AG20443 (cell line): ENCODE results near the gene SOX6.

Experiments used
- DNase-seq: peaks from one replicate; pipeline ENCODE4 v3.0.0; 2012; ENCODE audit warnings: low spot score, mixed read lengths

Gene SOX6

GRCh38 chr11:16266021-16266420, 90.3 kb downstream of the SOX6 start:
- no peak for DNase-seq

DNA sequence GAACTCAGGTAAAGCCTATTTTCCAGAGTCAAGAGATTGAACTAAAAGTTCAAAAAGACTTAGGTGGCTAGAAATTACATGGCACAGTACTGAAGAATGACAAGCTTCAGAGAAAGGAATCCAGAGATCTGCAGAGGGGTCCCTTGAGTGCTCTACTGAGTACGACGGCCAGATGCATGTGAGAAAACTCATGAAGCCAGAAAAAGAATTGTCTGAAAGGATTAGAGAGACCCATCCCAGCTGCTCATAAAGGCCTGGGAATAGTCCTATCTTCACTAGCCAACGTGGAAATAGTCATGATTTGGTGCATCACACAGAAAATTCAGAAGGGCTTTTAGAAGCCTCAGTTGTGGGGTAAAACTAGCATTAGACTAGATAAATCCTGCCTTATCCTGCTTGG, 91.3 kb downstream of the SOX6 start:
- DNase-seq = no peak

- no peak for DNase-seq
Measured at GRCh38 chr11:16262645-16262955, 93.7 kb downstream of the SOX6 start.

- DNase-seq = no peak
Measured at GRCh38 chr11:16261836-16262644, 94.3 kb downstream of the SOX6 start.

GRCh38 chr11:16252373-16252772, 104.0 kb downstream of the SOX6 start:
- DNase-seq = peak; percentile 9

GRCh38 chr11:16248248-16248647, 108.1 kb downstream of the SOX6 start:
- DNase-seq = no peak

GRCh38 chr11:16242806-16243205, 113.5 kb downstream of the SOX6 start:
- no peak for DNase-seq

- DNase-seq = no peak
Measured at GRCh38 chr11:16240687-16241086, 115.7 kb downstream of the SOX6 start.

GRCh38 chr11:16239141-16240105, 116.9 kb downstream of the SOX6 start:
- no peak for DNase-seq

GRCh38 chr11:16226245-16226644, 130.1 kb downstream of the SOX6 start:
- no peak for DNase-seq

DNA sequence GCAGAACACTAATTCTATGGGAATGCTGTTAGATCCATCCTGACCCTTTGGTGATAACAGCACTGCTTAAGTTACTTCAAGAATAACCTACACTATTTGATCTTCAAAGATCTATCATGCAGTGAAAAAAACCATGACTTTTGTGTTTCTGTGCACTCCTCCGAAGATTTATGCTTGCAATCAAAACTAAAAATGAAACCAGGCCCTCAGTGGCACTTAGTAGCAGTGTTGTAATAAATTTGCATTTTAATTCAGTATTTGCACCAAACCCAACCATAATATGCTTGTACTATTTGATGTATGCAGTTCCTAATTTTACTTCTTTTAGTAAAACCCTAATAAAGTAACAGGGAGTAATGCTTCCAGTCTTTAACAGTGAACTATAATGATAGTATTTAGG, 130.7 kb downstream of the SOX6 start:
- no peak for DNase-seq

- DNase-seq = no peak
Measured at GRCh38 chr11:16223558-16223957, 132.8 kb downstream of the SOX6 start.

DNA sequence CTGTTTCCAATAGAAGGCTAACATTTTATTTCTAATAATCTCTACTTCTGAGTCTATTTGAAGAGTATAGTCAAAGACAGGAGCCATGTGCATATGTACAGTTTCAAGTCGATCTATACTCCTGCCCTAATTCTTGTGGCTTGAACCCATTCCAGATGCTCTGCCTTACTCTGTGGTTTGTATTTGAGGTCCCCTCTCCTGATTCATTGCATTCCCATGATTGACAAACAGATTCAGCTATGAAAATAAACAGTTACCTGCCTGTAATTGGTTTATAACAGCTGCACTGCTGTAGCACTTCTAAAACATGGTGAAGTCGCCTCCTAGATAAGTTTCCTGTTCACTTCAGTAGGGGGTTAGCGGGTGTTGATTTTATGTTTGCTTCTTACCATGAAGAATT, 138.7 kb downstream of the SOX6 start:
- no peak for DNase-seq

DNA sequence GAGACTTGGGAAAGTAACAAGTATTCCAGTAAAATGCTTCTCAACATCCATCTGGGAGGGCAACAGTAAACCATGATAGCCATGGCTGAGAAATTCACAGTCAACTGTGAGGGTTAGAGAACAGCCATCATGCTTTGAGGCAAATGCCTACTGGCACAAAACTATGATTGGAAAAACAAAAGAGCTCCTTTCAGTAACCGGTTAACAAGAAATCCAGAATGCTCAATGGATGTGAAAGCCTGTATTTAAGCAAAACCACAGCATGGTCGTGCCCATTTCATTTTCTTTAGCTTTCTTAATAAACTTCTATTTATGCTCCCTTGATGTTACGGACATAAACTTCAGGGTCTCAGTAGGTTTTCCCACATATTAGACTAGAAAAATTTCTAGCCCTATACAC, 139.5 kb downstream of the SOX6 start:
- DNase-seq = no peak

- DNase-seq = no peak
Measured at GRCh38 chr11:16215352-16215751, 141.0 kb downstream of the SOX6 start.

- no peak for DNase-seq
Measured at GRCh38 chr11:16211407-16211806, 144.9 kb downstream of the SOX6 start.

DNA sequence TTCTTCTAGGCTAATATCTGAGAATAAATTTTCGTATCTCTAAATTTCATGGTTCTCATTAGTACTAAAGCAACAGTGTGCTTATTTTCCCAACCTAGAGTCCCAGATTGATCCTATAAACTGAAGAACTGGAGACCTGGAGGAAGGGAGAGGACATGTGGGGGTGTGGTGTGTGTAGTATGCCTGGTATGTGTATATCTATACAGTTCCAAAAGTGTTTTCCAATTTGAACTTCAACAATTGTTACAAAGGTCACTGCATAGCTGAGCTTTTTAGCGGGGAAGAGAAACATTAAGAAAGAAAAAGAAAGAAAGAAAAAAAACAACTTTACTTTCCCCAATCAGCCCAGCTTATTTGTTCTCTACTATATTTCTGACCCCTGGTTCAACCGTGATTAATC, 152.1 kb downstream of the SOX6 start:
- DNase-seq = no peak

DNA sequence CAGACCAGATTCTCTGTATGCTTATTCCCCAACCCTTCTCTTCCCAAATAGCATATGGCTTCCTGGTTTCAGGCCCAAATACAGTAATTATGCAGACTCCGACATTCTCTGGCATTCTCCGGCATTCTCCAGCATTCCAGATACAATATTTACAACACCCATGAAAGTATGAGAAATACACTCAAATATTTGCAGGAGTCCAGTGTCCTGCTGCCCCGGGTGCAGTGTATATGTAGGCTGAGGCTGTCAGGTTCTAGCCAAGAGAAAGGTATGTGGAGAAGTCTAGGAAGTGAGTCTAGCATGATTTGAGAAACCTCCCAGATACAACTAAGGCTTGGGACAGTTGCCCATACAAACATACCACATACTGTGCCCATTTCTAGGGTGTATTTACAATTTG, 160.7 kb downstream of the SOX6 start:
- peak; percentile 19 for DNase-seq

DNA sequence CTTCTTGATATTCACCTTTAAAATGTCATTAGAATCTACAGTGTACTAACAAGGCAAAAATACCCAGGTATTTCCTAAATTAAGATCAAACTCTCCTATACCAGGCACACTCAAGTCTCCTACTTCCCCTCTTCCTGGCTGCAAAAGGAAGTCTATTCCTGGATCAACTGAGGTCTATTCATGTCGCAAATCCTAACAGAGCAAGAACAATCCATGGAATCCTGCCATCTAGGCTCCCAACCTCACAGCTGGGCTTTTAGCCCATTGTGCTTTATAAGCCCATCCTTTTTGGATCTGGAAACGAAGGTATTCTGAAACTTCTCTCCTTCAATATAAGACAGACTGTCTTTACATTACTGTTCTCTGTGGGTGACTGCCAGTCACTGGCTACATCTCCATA, 161.8 kb downstream of the SOX6 start:
- DNase-seq = no peak

GRCh38 chr11:16193897-16194381, 162.4 kb downstream of the SOX6 start:
- DNase-seq = no peak

DNA sequence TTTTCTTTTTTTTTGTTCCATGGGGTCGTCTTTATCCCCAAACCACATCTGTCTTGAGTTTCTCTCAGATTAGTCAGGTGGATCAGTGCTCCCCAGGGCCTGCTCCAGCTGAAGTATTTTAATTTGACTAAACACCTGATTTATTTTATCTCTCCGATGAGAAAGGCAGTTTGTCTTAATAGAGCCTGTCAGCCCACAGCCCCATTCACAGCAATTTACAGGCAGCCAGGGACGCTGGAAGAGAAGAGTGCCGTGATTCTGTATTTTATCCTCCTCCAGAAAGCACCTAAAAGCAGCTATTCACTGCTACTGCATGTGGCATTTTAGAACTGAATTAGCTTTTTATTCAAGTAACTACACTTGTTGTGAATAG, 164.5 kb downstream of the SOX6 start:
- no peak for DNase-seq

- no peak for DNase-seq
Measured at GRCh38 chr11:16191212-16191867, 165.0 kb downstream of the SOX6 start.

GRCh38 chr11:16186680-16187079, 169.7 kb downstream of the SOX6 start:
- no peak for DNase-seq
